Measurements from ENCODE around the gene SYT3.
"Not testable (repeated sequence)": the region's sequence is repeated elsewhere in the genome, so short reads cannot be mapped to it uniquely, and the experiment has no call there.

SYT3 gene

GRCh38 chr19:50633973-50634372 lies 5.7 kb downstream of the SYT3 start:
- DNase-seq, result no peak

GRCh38 chr19:50633359-50633758 lies 6.3 kb downstream of the SYT3 start:
- DNase-seq, result no peak

- no peak for DNase-seq
Observed at GRCh38 chr19:50632151-50632835, 7.4 kb downstream of the SYT3 start.

- DNase-seq, result no peak
Observed at GRCh38 chr19:50629801-50630200, 9.9 kb downstream of the SYT3 start.

GRCh38 chr19:50629194-50629593 lies 10.5 kb downstream of the SYT3 start:
- DNase-seq, result no peak

- DNase-seq, result no peak
Observed at GRCh38 chr19:50628551-50628950, 11.1 kb downstream of the SYT3 start.

- DNase-seq, result no peak
Observed at GRCh38 chr19:50628146-50628545, 11.5 kb downstream of the SYT3 start.

- no peak for DNase-seq
Observed at GRCh38 chr19:50626795-50627194, 12.9 kb downstream of the SYT3 start.

GRCh38 chr19:50626011-50626410 lies 13.7 kb downstream of the SYT3 start:
- no peak for DNase-seq

GRCh38 chr19:50624949-50625600 lies 14.6 kb downstream of the SYT3 start:
- DNase-seq, result no peak

GRCh38 chr19:50620394-50620906 lies 19.2 kb downstream of the SYT3 start:
- not testable (repeated sequence) for DNase-seq

- not testable (repeated sequence) for DNase-seq
Observed at GRCh38 chr19:50619184-50619583, 20.5 kb downstream of the SYT3 start.

- DNase-seq, result not testable (repeated sequence)
Observed at GRCh38 chr19:50618379-50618778, 21.3 kb downstream of the SYT3 start.

- not testable (repeated sequence) for DNase-seq
Observed at GRCh38 chr19:50612504-50613404, 26.9 kb downstream of the SYT3 start.

GRCh38 chr19:50607874-50608785 lies 31.6 kb downstream of the SYT3 start:
- peak; percentile 96 for DNase-seq

GRCh38 chr19:50607388-50607787 lies 32.3 kb downstream of the SYT3 start:
- DNase-seq, result no peak

GRCh38 chr19:50606059-50606836 lies 33.4 kb downstream of the SYT3 start:
- peak; percentile 25 for DNase-seq

GRCh38 chr19:50604264-50605073 lies 35.2 kb downstream of the SYT3 start:
- peak; percentile 44 for DNase-seq

GRCh38 chr19:50602935-50603334 lies 36.7 kb downstream of the SYT3 start:
- no peak for DNase-seq

GRCh38 chr19:50602496-50602895 lies 37.2 kb downstream of the SYT3 start:
- no peak for DNase-seq

GRCh38 chr19:50602089-50602422 lies 37.6 kb downstream of the SYT3 start:
- no peak for DNase-seq
